Sigmoid colon (tissue), 7 donors: ENCODE measurements around the gene TADA3. TPM values are rescaled to one million over a fixed set of nuclear protein-coding genes. Genes with fewer than 3 reads are reported as not detected.
A peak's percentile ranks its signal among the peaks of the same experiment; 100 is the strongest.

ENCODE experiments used
- DNase-seq: peaks from one replicate; pipeline ENCODE4 v3.0.0-alpha.2; 2019
- H3K27ac ChIP-seq, 4 donors: fragments of 200-600 bp; sonication (generic); one replicate each; pipeline ENCODE4 v1.5.1; 2016 to 2019; ENCODE audit warnings: mild to moderate bottlenecking in 1 of 4
- H3K27me3 ChIP-seq, 3 donors: fragments of 200-600 bp; sonication (generic); one replicate each; pipeline ENCODE4 v1.5.1; 2019; ENCODE audit warnings: mild to moderate bottlenecking in 1 of 3
- H3K36me3 ChIP-seq, 4 donors: fragments of 200-600 bp; sonication (generic); one replicate each; pipeline ENCODE4 v1.5.1; 2016 to 2019
- H3K4me1 ChIP-seq, 4 donors: fragments of 200-600 bp; sonication (generic); one replicate each; pipeline ENCODE4 v1.5.1; 2017 to 2019
- H3K4me3 ChIP-seq, 4 donors: fragments of 200-600 bp; sonication (generic); one replicate each; pipeline ENCODE4 v1.5.1; 2017 to 2019; ENCODE audit warnings: mild to moderate bottlenecking in 2 of 4, moderate library complexity in 1 of 4
- H3K9me3 ChIP-seq, 4 donors: fragments of 200-600 bp in 3 of 4; sonication (generic) in 3 of 4; one replicate each; pipeline versions ENCODE4 v1.5.1 to v1.6.1; 2013 to 2019
- EP300 ChIP-seq, 4 donors: sonication (generic); formaldehyde crosslinking; IDR thresholded peaks; one replicate each; pipeline ENCODE4 v1.6.1; 2017; ENCODE audit warnings: antibody characterized with exemption in 4 of 4
- POLR2A ChIP-seq, 2 donors: fragments of 450-650 bp; IDR thresholded peaks; one replicate each; pipeline ENCODE4 v1.6.1; 2016; ENCODE audit warnings: antibody characterized with exemption in 2 of 2, mild to moderate bottlenecking in 2 of 2, moderate library complexity in 2 of 2
- POLR2AphosphoS5 ChIP-seq, 4 donors: sonication (generic); formaldehyde crosslinking; IDR thresholded peaks; one replicate each; pipeline ENCODE4 v1.6.1; 2017; ENCODE audit warnings: antibody characterized with exemption in 4 of 4
- WGBS, 2 donors: extraction: QIAGEN DNeasy Blood & Tissue Kit; methylation state at CpG; one replicate each; pipeline ENCODE4 v1.1.7; 2013; 5-methylcytosine and 5-hydroxymethylcytosine counted together
- intact Hi-C: fragments of 100-400 bp; cut with DNase I; formaldehyde crosslinking; loops from one replicate; pipeline ENCODE4 v1.15.1; 2023
- polyA plus RNA-seq, 3 donors: library from polyadenylated mRNA; stranded (reverse); fragments of 200-250 nt; gene quantifications; one replicate each; pipeline ENCODE4 v1.2.3, GENCODE V29; 2013
- total RNA-seq, 4 donors: library from RNA; depleted of rRNA; stranded (reverse); fragments of >200 nt; gene quantifications; one replicate each; pipeline ENCODE4 v1.1.0, GENCODE V29; 2016
- TF ChIP-seq, protein P1 (sequence below), 4 experiments: fragments of 450-650 bp in 3 of 4; fragments of 200-600 bp in 1 of 4; IDR thresholded peaks; one replicate each; pipeline ENCODE4 v1.5.1; 2016 to 2019; ENCODE audit warnings: antibody characterized with exemption in 4 of 4, mild to moderate bottlenecking in 3 of 4, moderate library complexity in 2 of 4
- donor health status: healthy with polysubstance abuse.
- donor health status: Bipolar disorder and iron deficiency.
- donor health status: healthy.

The TADA3 gene
- total and polyA plus RNA-seq, 7 donors: 52.2 to 87.1 (median 72.4) TPM

DNA sequence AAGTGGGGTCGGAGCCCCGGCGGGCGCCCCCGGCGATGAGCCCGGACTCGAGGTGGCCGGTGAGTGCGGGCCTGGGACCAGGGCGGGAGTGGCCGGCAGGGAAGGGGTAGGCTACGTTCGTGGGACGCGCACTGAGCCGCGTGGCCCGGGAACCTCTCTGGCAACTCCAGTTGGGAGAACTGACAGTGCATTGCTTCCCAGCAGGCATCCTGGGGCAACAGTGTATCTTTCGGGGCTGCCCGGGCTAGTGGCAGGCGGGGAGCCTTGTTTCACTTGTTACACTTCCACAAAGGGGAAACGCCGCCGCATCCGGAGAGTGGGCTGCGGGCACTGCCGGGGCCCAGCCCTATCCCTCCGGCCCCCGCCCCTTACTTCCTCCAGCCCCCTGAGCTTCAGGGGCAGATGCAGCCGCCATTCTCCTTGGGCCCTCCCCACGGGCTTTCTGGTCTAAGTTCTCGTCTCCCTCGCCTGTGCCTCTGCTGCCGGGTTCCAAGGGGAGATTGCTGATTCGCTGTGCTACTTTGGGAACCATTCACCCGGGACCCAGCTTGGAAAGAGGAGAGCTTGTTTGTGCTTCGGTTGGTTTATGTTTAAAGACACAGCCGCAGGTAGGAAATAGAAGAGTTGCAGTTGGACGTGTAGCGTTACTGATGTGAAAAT is 60.1 kb downstream of the TADA3 start:
- TF ChIP-seq EP300 (IDR thresholded peaks at IDR 0.05): no peak
- TF ChIP-seq POLR2A (IDR thresholded peaks at IDR 0.05): no peak
- TF ChIP-seq, protein P1, sequence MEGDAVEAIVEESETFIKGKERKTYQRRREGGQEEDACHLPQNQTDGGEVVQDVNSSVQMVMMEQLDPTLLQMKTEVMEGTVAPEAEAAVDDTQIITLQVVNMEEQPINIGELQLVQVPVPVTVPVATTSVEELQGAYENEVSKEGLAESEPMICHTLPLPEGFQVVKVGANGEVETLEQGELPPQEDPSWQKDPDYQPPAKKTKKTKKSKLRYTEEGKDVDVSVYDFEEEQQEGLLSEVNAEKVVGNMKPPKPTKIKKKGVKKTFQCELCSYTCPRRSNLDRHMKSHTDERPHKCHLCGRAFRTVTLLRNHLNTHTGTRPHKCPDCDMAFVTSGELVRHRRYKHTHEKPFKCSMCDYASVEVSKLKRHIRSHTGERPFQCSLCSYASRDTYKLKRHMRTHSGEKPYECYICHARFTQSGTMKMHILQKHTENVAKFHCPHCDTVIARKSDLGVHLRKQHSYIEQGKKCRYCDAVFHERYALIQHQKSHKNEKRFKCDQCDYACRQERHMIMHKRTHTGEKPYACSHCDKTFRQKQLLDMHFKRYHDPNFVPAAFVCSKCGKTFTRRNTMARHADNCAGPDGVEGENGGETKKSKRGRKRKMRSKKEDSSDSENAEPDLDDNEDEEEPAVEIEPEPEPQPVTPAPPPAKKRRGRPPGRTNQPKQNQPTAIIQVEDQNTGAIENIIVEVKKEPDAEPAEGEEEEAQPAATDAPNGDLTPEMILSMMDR (IDR thresholded peaks at IDR 0.05): no peak
- no peak for TF ChIP-seq POLR2AphosphoS5 (IDR thresholded peaks at IDR 0.05)
- Histone ChIP-seq H3K9me3 (no peaks in the 10 kb centered on the region), H3K36me3 (peaks cover 0 to 33% (median 16%) of the 10 kb centered on the region in 4 donors), H3K4me1 (peaks cover 0 to 32% (median 29%) of the 10 kb centered on the region in 4 donors), H3K27me3 (no peaks in the 10 kb centered on the region), H3K4me3 (peak overlapping the region; percentile 95 to 100 (median 98)), H3K27ac (peak overlapping the region; percentile 87 to 98 (median 94))
- intact Hi-C loops: loop anchor here (5.0 kb wide), 2 partner anchors 60 to 295 kb away; partner anchors contain the start of genes ARPC4, FANCD2 and TADA3
- WGBS, 2 donors: 1% methylated on average over 41 of the region's 41 CpGs
- DNase-seq: no peak

DNA sequence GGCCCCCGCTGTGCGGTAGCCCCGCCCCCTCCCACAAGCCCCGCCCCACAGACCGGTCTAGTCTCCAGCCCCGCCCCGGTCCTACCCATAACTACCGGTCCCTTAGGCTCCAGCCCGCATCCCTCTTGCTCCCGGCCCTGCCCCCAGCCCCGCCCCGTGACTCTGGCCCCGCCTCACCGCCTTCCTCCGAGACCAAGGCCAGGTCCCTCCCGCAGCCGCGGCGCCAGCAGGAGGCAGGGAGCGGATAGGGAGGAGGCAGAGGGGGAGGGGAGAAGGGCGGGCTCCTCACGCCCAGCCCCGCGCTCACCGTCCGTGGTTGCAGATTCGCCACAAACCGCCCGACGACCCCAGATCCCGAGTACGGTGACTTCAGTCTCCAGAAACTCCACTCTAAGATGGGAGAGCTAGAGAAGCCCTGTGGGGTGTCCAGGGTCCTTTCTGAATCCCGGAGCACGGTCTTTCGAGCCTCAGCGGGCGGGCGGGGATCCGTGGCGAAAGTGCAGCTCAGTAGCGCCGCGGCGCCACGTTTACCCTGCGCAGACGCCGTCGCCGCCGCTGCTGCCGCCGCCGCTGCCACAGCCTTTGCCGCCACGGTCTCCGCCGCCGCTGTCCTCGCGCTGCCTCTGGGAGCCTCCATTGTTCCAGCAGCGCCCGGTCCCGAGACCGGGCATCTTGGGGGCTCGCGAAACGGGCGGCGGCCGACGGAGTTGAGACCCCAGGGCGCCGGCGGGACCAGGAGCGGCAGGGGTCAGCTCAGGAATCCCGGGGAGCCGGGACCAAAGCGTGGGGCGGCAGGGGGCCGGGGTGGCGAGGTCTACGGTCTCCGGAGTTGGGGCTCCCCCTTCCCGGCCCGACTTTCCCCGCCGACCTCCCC is 60.8 kb downstream of the TADA3 start, which contains the start of gene BRPF1:
TSS of gene BRPF1 (plus strand) at position 530 of the 874 bp plus-strand sequence. CDS start 2,406 bp downstream, outside the sequence.
- peak within 1 kb of the TSS; percentile 95 to 100 (median 98) for H3K4me3 ChIP-seq
- TF ChIP-seq, protein P1 (IDR thresholded peaks at IDR 0.05): no peak
- TF ChIP-seq EP300 (IDR thresholded peaks at IDR 0.05) (peak in 1 of 4 donors; percentile 6), POLR2AphosphoS5 (IDR thresholded peaks at IDR 0.05) (peak; percentile 24 to 86 (median 78)), POLR2A (IDR thresholded peaks at IDR 0.05) (peak; percentile 47 to 51)
- H3K27ac ChIP-seq: peak within 1 kb of the TSS; percentile 87 to 98 (median 94)
- WGBS, 2 donors: 0 to 1% methylated on average over 88 of the region's 88 CpGs
- peaks cover 0 to 25% (median 10%) of the 10 kb centered on the region in 4 donors for H3K36me3 ChIP-seq
- H3K9me3 ChIP-seq: no peaks in the 10 kb centered on the region
- peaks cover 0 to 32% (median 29%) of the 10 kb centered on the region in 4 donors for H3K4me1 ChIP-seq
- intact Hi-C loops: loop anchor here (1.0 to 5.0 kb wide), 5 partner anchors 18 to 296 kb away; partner anchors contain the start of genes ARPC4, CRELD1, FANCD2 and MTMR14
- H3K27me3 ChIP-seq: no peaks in the 10 kb centered on the region
- DNase-seq: peak; percentile 100

DNA sequence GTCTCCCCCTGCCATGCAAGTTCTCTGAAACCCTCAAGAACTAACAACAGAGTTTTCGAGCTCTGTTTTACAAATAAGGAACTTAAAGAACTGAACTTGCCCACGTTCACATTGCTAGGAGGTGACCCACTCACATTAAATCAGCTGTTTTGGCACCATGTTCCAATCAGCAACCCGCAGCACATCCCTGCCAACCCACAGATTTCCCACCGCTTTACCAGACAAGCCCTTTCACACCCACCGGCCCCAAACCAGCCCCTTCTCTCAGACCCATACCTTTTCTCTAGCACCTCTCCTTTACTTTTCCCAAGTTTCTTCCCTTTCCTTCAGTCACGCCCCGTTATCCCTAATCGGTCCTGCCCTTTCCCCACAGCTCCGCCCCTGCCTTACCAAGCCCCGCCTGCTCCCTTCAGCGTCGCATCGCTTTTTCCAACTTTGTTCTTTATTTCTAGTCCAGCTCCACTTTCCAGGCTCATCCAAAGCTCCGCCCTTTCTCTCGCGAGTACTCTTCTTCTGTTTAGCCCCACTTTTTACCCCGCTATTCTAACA is 61.5 kb downstream of the TADA3 start:
- TF ChIP-seq EP300 (IDR thresholded peaks at IDR 0.05): no peak
- TF ChIP-seq POLR2AphosphoS5 (IDR thresholded peaks at IDR 0.05): peak in 1 of 4 donors; percentile 5
- peaks cover 0 to 32% (median 29%) of the 10 kb centered on the region in 4 donors for H3K4me1 ChIP-seq
- 1 to 2% methylated on average over 17 of the region's 17 CpGs for WGBS, 2 donors
- no peaks in the 10 kb centered on the region for H3K27me3 ChIP-seq
- intact Hi-C loops: loop anchor here (1.0 to 5.0 kb wide), 5 partner anchors 19 to 297 kb away; partner anchors contain the start of genes ARPC4, CRELD1, FANCD2 and MTMR14
- H3K9me3 ChIP-seq: no peaks in the 10 kb centered on the region
- peaks cover 0 to 19% (median 5%) of the 10 kb centered on the region in 4 donors for H3K36me3 ChIP-seq
- H3K4me3 ChIP-seq: peak overlapping the region; percentile 95 to 100 (median 98)
- DNase-seq: no peak
- H3K27ac ChIP-seq: peak overlapping the region; percentile 87 to 98 (median 94)

Other genes starting within 250 kb of the TADA3 start
- 1 to 10 TPM in 2 of 4 donors, under 1 TPM in 1, not detected in 1; 0.36 to 5.1 (median 1.1) TPM for gene LHFPL4, start 238.7 kb downstream of the TADA3 start, total RNA-seq
- gene LHFPL4, start 238.7 kb downstream of the TADA3 start, polyA plus RNA-seq: under 1 TPM in 1 of 3 donors, not detected in 2; 0.26 TPM
- 10 to 100 TPM; 13.0 to 23.9 (median 18.5) TPM for gene MTMR14, start 143.0 kb downstream of the TADA3 start, total RNA-seq
- gene MTMR14, start 143.0 kb downstream of the TADA3 start, polyA plus RNA-seq: 10 to 100 TPM; 29.8 to 34.8 (median 32.1) TPM
- gene CPNE9, start 88.6 kb downstream of the TADA3 start, total RNA-seq: under 1 TPM in 1 of 4 donors, not detected in 3; 0.14 TPM
- gene CPNE9, start 88.6 kb downstream of the TADA3 start, polyA plus RNA-seq: under 1 TPM in 1 of 3 donors, not detected in 2; 0.22 TPM
- gene BRPF1, start 60.7 kb downstream of the TADA3 start, total RNA-seq: 10 to 100 TPM; 12.6 to 18.6 (median 13.9) TPM
- 10 to 100 TPM in 1 of 3 donors, 1 to 10 TPM in 2; 3.5 to 12.0 (median 4.2) TPM for gene BRPF1, start 60.7 kb downstream of the TADA3 start, polyA plus RNA-seq
- gene OGG1, start 42.5 kb downstream of the TADA3 start, total RNA-seq: 10 to 100 TPM; 22.5 to 34.6 (median 31.4) TPM
- gene OGG1, start 42.5 kb downstream of the TADA3 start, polyA plus RNA-seq: 10 to 100 TPM; 15.6 to 23.6 (median 16.9) TPM
- gene CAMK1, start 22.5 kb downstream of the TADA3 start, total RNA-seq: 10 to 100 TPM; 45.7 to 57.8 (median 56.5) TPM
- gene CAMK1, start 22.5 kb downstream of the TADA3 start, polyA plus RNA-seq: 10 to 100 TPM; 14.0 to 21.6 (median 19.7) TPM
- 100 to 1,000 TPM in 3 of 4 donors, 10 to 100 TPM in 1; 75.6 to 150 (median 128) TPM for gene ARPC4, start 609 bp upstream of the TADA3 start, total RNA-seq
- gene ARPC4, start 609 bp upstream of the TADA3 start, polyA plus RNA-seq: 100 to 1,000 TPM; 190 to 240 (median 211) TPM
- 100 to 1,000 TPM in 1 of 4 donors, 10 to 100 TPM in 3; 32.9 to 117 (median 45.1) TPM for gene TTLL3, start 17.8 kb upstream of the TADA3 start, total RNA-seq
- 10 to 100 TPM in 1 of 3 donors, 1 to 10 TPM in 2; 4.4 to 46.4 (median 9.0) TPM for gene TTLL3, start 17.8 kb upstream of the TADA3 start, polyA plus RNA-seq
- gene RPUSD3, start 51.5 kb upstream of the TADA3 start, total RNA-seq: 10 to 100 TPM; 42.6 to 54.7 (median 47.6) TPM
- gene RPUSD3, start 51.5 kb upstream of the TADA3 start, polyA plus RNA-seq: 10 to 100 TPM; 22.0 to 37.1 (median 23.4) TPM
- gene CIDEC, start 87.8 kb upstream of the TADA3 start, total RNA-seq: 10 to 100 TPM in 2 of 4 donors, 1 to 10 TPM in 2; 1.6 to 36.7 (median 8.1) TPM
- gene CIDEC, start 87.8 kb upstream of the TADA3 start, polyA plus RNA-seq: 100 to 1,000 TPM in 1 of 3 donors, 10 to 100 TPM in 2; 30.6 to 120 (median 71.3) TPM
- gene JAGN1, start 98.1 kb upstream of the TADA3 start, total RNA-seq: 10 to 100 TPM; 33.7 to 55.1 (median 45.9) TPM
- gene JAGN1, start 98.1 kb upstream of the TADA3 start, polyA plus RNA-seq: 10 to 100 TPM; 24.7 to 44.4 (median 33.0) TPM
- 1 to 10 TPM in 2 of 4 donors, under 1 TPM in 2; 0.68 to 2.5 (median 1.3) TPM for gene IL17RE, start 110.4 kb upstream of the TADA3 start, total RNA-seq
- gene IL17RE, start 110.4 kb upstream of the TADA3 start, polyA plus RNA-seq: 10 to 100 TPM; 11.4 to 46.3 (median 12.7) TPM
- 10 to 100 TPM; 57.8 to 88.9 (median 66.3) TPM for gene IL17RC, start 124.6 kb upstream of the TADA3 start, total RNA-seq
- gene IL17RC, start 124.6 kb upstream of the TADA3 start, polyA plus RNA-seq: 10 to 100 TPM in 2 of 3 donors, 1 to 10 TPM in 1; 9.9 to 36.5 (median 13.8) TPM
- gene CRELD1, start 141.4 kb upstream of the TADA3 start, total RNA-seq: 10 to 100 TPM; 31.4 to 67.8 (median 54.7) TPM
- gene CRELD1, start 141.4 kb upstream of the TADA3 start, polyA plus RNA-seq: 10 to 100 TPM in 1 of 3 donors, 1 to 10 TPM in 2; 4.8 to 33.7 (median 6.7) TPM
- gene PRRT3, start 159.9 kb upstream of the TADA3 start, total RNA-seq: 1 to 10 TPM; 1.5 to 2.6 (median 2.2) TPM
- gene PRRT3, start 159.9 kb upstream of the TADA3 start, polyA plus RNA-seq: under 1 TPM; 0.46 to 0.90 (median 0.60) TPM
- 10 to 100 TPM; 37.1 to 95.7 (median 45.2) TPM for gene EMC3, start 194.4 kb upstream of the TADA3 start, total RNA-seq
- 10 to 100 TPM; 20.6 to 76.4 (median 24.6) TPM for gene EMC3, start 194.4 kb upstream of the TADA3 start, polyA plus RNA-seq
- gene FANCD2, start 234.0 kb upstream of the TADA3 start, total RNA-seq: 1 to 10 TPM; 1.5 to 5.8 (median 3.1) TPM
- 10 to 100 TPM in 1 of 3 donors, 1 to 10 TPM in 1, under 1 TPM in 1; 0.60 to 12.6 (median 1.4) TPM for gene FANCD2, start 234.0 kb upstream of the TADA3 start, polyA plus RNA-seq